Lung (tissue), 14 donors: Measurements from ENCODE around the gene FAM25G. TPM values are rescaled to one million over a fixed set of nuclear protein-coding genes. Genes with fewer than 3 reads are reported as not detected.
"Not testable (repeated sequence)": the region's sequence is repeated elsewhere in the genome, so short reads cannot be mapped to it uniquely, and the experiment has no call there.

ENCODE experiments used
- ATAC-seq: fragments of 200-7000 bp; cut with Tn5 transposase; one replicate; pipeline ENCODE4 v1.9.1; 2020; ENCODE audit warnings: moderate number of reproducible peaks; ENCODE audit not compliant: insufficient read depth, low FRiP score
- DNase-seq, 3 donors: peaks; one replicate each; pipeline ENCODE4 v3.0.0-alpha.2; 2013 to 2017
- H3K27ac ChIP-seq, 2 donors: one replicate each; pipeline ENCODE4 v1.5.1; 2013; ENCODE audit warnings: mild to moderate bottlenecking in 2 of 2, moderate library complexity in 2 of 2, control low read depth in 1 of 2, inconsistent platforms in 1 of 2, low read depth in 1 of 2, low read length in 1 of 2
- H3K27me3 ChIP-seq, 3 donors: one replicate each; pipeline ENCODE4 v1.5.1; 2013; ENCODE audit warnings: low read length in 2 of 3; ENCODE audit not compliant: control insufficient read depth in 3 of 3, insufficient read depth in 3 of 3
- H3K36me3 ChIP-seq, 4 donors: one replicate each; pipeline ENCODE4 v1.5.1; 2013; ENCODE audit warnings: low read length in 4 of 4, mild to moderate bottlenecking in 1 of 4, moderate library complexity in 1 of 4; ENCODE audit not compliant: control insufficient read depth in 4 of 4, insufficient read depth in 4 of 4
- H3K4me1 ChIP-seq, 5 donors: one replicate each; pipeline ENCODE4 v1.5.1; 2013; ENCODE audit warnings: low read length in 5 of 5, mild to moderate bottlenecking in 2 of 5, moderate library complexity in 1 of 5; ENCODE audit not compliant: control insufficient read depth in 5 of 5, insufficient read depth in 5 of 5
- H3K4me3 ChIP-seq: one replicate; pipeline ENCODE4 v1.5.1; 2013; ENCODE audit warnings: mild to moderate bottlenecking, control low read depth, moderate library complexity
- H3K9ac ChIP-seq, 2 donors: one replicate each; pipeline ENCODE4 v1.5.1; 2013; ENCODE audit warnings: low read length in 2 of 2, control low read depth in 1 of 2; ENCODE audit not compliant: insufficient read depth in 1 of 2
- H3K9me3 ChIP-seq, 4 donors: one replicate each; pipeline ENCODE4 v1.5.1; 2013; ENCODE audit warnings: low read length in 3 of 4, mild to moderate bottlenecking in 1 of 4, moderate library complexity in 1 of 4; ENCODE audit not compliant: control insufficient read depth in 4 of 4, insufficient read depth in 3 of 4
- WGBS, 2 donors: extraction: QIAGEN DNeasy Blood & Tissue Kit; methylation state at CpG; one replicate each; pipeline ENCODE4 v1.1.7; 2013; 5-methylcytosine and 5-hydroxymethylcytosine counted together
- long read RNA-seq, 5 donors: transcript quantifications; one replicate each; lab custom pipeline, GENCODE V29; 2026
- polyA plus RNA-seq, 2 donors: library from polyadenylated mRNA; stranded (reverse); fragments of 200-250 nt; gene quantifications; one replicate each; pipeline ENCODE4 v1.2.1, GENCODE V29; 2013
- total RNA-seq, 2 donors: library from RNA; depleted of rRNA in 1 of 2; stranded (reverse); fragments of >200 nt in 1 of 2; gene quantifications; one replicate each; pipeline ENCODE4 v1.2.1, GENCODE V29; 2014 to 2021
- donor health status: Bipolar disorder and iron deficiency.
- donor health status: healthy.
- donor health status: DM: yes; HTN: yes; CAD: no.

FAM25G gene
- total RNA-seq (not detected), polyA plus RNA-seq (not detected)
- long read RNA-seq, donor 1, result 0 reads
- long read RNA-seq, donor 2, result 0 reads
- long read RNA-seq, donor 3, result 0 reads
- long read RNA-seq, donor 4, result 0 reads
- long read RNA-seq, donor 5, result 0 reads

GRCh38 chr10:47491600-47491999, at the start of gene FAM25G:
TSS of gene FAM25G (minus strand) at chr10:47491700. CDS start at chr10:47491674, 26 bp downstream.
- H3K27me3 ChIP-seq, H3K9me3 ChIP-seq, DNase-seq, H3K4me1 ChIP-seq, H3K27ac ChIP-seq, H3K36me3 ChIP-seq, ATAC-seq, H3K4me3 ChIP-seq, H3K9ac ChIP-seq: not testable (repeated sequence)
- 90 to 93% methylated on average over 3 to 7 of the region's 9 CpGs for WGBS, 2 donors

- H3K27me3 ChIP-seq, H3K36me3 ChIP-seq, ATAC-seq, H3K27ac ChIP-seq, H3K9ac ChIP-seq, H3K4me1 ChIP-seq, H3K4me3 ChIP-seq, DNase-seq, H3K9me3 ChIP-seq: not testable (repeated sequence)
- WGBS, 2 donors, result 80 to 91% methylated on average over 1 to 2 of the region's 3 CpGs
Observed at GRCh38 chr10:47536430-47536829, 44.9 kb upstream of the FAM25G start.

- not testable (repeated sequence) for H3K27me3 ChIP-seq, DNase-seq, H3K4me3 ChIP-seq, H3K9ac ChIP-seq, ATAC-seq, H3K36me3 ChIP-seq, H3K4me1 ChIP-seq, H3K27ac ChIP-seq, H3K9me3 ChIP-seq
- no CpG with 5 or more reads among the region's 20 CpGs for WGBS, 2 donors
Observed at GRCh38 chr10:47523475-47523874, 32.0 kb upstream of the FAM25G start, which contains the start of gene AGAP9. TSS of gene AGAP9 (minus strand) at chr10:47523638. CDS start at chr10:47523526, 112 bp downstream.

DNA sequence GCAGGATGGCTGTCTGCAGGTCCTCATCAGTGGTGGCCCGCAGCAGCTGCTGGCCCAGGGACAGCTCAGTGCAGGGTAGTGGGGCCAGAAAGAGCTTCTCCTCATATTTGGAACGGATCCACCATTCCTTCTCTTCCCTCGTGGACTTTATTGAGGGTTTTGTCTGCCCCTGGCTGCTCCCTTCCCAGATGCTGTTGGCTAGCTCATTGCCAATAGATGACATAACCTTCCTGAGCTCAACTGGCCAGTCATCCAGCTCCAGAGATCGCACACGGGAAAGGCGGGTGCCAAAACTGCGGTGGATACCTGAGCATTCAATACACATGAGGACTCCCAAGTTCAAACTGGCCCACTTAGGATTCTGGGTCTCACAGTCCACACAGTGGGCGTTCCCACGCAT, 10.8 kb upstream of the FAM25G start:
- not testable (repeated sequence) for H3K27ac ChIP-seq, H3K4me3 ChIP-seq, H3K36me3 ChIP-seq, H3K4me1 ChIP-seq, H3K9ac ChIP-seq, H3K27me3 ChIP-seq, H3K9me3 ChIP-seq, ATAC-seq, DNase-seq
- WGBS, 2 donors, result 95 to 100% methylated on average over 6 to 8 of the region's 9 CpGs

GRCh38 chr10:47494226-47494625, 2.7 kb upstream of the FAM25G start:
- not testable (repeated sequence) for H3K4me1 ChIP-seq

DNA sequence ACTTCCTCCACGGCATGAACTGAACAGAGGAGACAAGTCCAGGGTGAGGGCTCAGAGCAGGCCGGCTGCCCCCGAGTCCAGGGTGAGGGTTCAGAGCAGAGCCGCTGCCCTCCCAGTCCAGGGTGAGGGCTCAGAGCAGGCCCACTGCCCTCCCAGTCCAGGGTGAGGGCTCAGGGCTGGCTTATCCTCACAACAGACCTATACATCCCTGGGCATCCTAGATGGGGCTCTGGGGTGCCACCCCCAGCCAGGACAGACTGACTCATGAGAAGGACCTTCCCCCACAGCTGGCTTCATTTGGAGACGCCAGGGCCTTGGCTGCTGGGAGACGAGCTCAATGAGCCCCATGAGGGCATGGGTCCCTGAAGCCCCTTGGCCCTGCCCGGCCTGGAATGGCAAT, 1.9 kb downstream of the FAM25G start:
- H3K4me1 ChIP-seq, DNase-seq, H3K9me3 ChIP-seq, H3K27ac ChIP-seq, H3K4me3 ChIP-seq, H3K36me3 ChIP-seq, ATAC-seq, H3K27me3 ChIP-seq, H3K9ac ChIP-seq: not testable (repeated sequence)
- WGBS, 2 donors, result 92 to 98% methylated on average over 2 to 3 of the region's 7 CpGs

More at GRCh38 chr10:47494226-47494625, 2.7 kb upstream of the FAM25G start:
- not testable (repeated sequence) for H3K9ac ChIP-seq, ATAC-seq, DNase-seq, H3K27ac ChIP-seq, H3K9me3 ChIP-seq, H3K27me3 ChIP-seq, H3K4me3 ChIP-seq, H3K36me3 ChIP-seq
- WGBS, 2 donors, result 52 to 69% methylated on average over 1 of the region's 6 CpGs

- H3K27me3 ChIP-seq, H3K4me1 ChIP-seq, H3K36me3 ChIP-seq, H3K4me3 ChIP-seq, H3K27ac ChIP-seq, ATAC-seq, H3K9me3 ChIP-seq, H3K9ac ChIP-seq, DNase-seq: not testable (repeated sequence)
- WGBS, 2 donors, result 36 to 65% methylated on average over 2 to 3 of the region's 4 CpGs
Observed at GRCh38 chr10:47485943-47486342, 5.6 kb downstream of the FAM25G start.

DNA sequence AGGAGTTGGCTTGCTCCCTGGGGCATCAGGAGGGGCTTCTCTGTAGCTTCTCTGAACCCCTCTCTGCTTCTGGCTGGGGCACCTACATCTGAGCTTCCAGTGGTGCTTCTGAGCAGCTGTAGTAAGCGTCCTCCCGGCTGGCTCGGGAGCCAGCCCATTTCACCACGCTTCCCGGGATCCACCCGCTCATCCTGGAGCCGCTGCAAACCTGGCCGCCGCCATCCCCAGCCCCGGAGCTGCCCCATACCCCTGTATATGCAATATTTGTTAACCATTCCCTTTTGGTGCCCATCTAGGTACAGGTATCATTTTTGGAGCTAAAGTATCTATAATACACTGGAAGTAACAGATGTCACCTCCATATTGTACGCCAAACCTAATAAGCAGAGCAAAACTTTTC, 6.7 kb downstream of the FAM25G start:
- not testable (repeated sequence) for H3K9me3 ChIP-seq, DNase-seq
- WGBS, 2 donors, result 90 to 92% methylated on average over 11 of the region's 11 CpGs

More for the DNA sequence above, 6.7 kb downstream of the FAM25G start:
- H3K27me3 ChIP-seq, H3K9ac ChIP-seq, H3K4me1 ChIP-seq, ATAC-seq, H3K27ac ChIP-seq, H3K4me3 ChIP-seq, H3K36me3 ChIP-seq: not testable (repeated sequence)
